CD4-positive, alpha-beta T cell treated with Interleukin-6 at 100 ng/mL for 8 hours (primary cell): Measurements from ENCODE around the gene EMC1.
"Not testable (repeated sequence)": the region's sequence is repeated elsewhere in the genome, so short reads cannot be mapped to it uniquely, and the experiment has no call there.

ENCODE experiments used
- DNase-seq: peaks from one replicate; pipeline ENCODE4 v3.0.0-alpha.2; 2020; ENCODE audit warnings: mixed read lengths, low spot score

Gene EMC1

DNA sequence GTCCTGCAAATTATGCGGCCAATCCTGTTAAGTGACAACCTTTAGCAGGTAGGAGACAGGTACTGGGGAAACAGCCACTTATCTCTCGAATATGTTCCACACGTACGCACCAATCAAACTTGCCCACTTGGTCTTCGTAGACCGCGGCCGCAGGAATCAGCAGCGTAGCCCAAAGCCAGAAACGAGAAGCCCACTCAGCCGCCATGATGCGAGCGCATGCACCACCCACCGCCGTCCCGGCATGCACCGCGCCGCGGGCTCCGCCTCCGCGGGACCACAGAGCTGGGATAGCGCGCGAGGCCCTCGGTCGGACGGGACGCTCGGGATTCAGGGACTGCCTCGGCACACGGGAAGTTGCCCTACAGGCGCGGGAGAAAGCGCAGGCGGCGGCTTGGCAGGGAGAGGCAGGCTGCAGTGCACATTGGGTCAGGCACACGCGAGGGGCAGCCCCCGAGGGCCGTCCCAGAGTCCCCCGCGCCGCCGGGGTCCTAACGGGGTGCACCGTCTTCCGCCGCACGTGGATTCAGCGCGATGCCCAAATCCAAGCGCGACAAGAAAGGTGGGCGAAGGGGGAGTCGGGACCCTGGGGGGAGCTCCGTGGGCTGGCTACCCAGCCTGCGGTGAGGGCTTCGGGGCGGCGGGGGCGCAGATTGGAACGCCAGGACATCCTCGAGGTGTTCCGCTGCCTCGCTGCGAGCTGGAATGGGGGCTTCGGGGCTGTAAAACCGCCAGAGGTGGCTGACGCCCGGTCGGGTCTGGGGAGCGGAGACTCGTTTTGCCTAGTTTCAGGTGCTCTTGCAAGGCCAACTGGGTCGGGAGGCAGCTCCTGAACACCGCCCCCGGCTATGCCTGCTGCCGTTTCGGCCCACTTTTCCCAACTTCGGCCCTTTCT lies at the start of gene EMC1, which contains the start of gene MRTO4:
TSS of gene EMC1 (minus strand) at position 220 of the 892 bp plus-strand sequence. CDS start at position 205, 15 bp downstream.
TSS of gene MRTO4 (plus strand) at position 501 of the 892 bp plus-strand sequence. CDS start at position 532, 31 bp downstream.
- DNase-seq: peak; percentile 80

DNA sequence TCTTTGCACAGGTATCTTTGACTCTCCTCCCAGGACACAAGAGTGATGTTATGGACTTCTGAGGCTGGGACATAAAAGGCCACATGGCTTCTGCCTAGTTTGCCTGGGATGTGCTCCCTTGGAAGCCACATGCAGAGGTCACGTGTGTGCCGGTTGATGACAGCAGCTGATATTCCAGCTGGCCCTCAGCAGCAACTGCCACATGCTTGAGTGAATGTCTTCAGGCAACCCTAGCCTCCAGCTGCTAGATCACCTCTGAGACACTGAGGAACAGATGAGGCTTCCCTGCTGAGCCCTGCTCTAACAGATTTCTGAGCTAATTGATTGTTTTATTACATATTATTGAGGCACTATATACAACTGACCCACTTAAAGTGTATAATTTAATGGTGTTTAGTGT lies 48.9 kb upstream of the EMC1 start:
- no peak for DNase-seq

DNA sequence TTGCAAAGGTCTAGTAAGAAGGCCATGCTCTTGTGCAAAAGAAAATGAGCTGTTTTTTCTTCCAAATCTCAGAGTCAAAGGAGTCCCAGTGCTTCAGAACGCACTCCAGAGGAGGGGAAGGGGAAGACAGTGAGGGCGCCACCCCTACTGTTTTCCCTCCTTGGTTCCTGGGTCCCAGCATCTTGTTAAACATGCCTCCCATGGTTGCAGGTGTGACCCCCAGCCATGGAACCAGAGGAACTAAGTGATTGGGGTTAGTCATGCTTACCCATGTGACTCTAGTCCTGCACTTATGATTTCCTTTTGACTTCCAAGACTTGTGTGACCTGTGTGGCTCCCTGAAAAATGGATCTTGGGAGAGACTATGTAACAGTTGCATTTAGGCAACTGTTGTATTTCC lies 43.3 kb upstream of the EMC1 start:
- DNase-seq: no peak

DNA sequence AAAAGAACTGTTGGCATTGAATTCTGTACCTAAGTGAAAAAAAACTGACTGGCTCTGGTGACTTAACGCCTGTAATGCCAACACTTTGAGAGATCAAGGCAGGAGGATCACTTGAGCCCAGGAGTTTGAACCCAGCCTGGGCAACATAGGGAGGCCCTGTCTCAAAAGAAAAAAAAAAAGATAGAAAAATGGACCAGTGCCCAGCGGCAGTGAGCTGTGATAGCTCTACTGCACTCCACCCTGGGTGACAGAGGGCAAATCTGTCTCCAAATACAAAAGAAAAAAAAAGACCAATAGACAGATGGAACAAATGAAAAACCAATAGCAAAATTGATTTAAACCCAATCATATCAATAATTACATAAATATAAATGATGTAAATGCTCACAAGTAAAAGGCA lies 37.9 kb upstream of the EMC1 start:
- DNase-seq: no peak

DNA sequence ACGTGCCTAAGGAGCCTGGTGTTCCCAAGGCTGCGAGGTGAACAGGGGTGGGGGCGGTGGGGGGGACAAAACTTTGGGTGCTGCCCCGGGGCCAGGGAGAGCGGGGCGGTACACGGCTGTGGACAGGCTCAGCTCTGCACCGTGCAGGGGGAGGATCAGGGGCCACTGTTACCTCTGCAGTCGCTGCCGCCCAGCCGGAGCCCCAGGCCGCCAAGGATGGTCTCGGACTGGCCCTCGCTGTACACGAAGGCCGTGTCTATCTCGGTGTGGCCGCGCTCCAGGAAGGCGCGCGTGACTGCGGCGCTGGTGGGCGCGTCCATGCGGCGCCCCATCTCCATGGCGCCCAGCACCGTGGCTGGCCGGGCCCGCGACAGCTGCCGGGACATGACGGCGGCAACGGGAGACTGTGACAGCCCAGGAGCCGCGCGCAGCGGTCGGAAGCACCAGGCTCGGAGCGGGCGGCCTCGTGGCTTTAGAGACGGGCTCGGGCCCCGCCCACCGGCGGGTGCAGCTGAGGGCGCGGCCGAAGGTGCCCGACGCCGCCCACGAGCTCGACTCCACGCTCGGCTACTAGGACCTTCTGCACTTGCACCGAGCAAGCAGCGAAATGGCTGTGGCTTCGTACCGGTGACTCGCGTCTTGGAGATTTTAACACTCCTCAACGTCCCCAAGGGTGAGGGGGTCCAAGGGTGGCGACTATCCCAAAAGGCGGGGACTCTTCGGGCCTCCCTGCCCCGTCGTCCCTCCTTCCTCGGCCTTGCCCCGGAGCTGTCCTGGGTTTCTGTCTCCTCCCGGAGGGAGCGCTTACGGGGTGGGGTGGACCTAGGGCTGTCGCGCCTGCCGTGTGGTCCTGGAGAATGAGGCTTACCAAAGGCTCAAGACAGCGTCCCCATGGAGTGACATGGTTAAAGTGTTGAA lies 37.3 kb upstream of the EMC1 start, which contains the start of gene AKR7A3:
TSS of gene AKR7A3 (minus strand) at position 447 of the 918 bp plus-strand sequence. CDS start at position 386, 61 bp downstream.
- peak; percentile 48 for DNase-seq

DNA sequence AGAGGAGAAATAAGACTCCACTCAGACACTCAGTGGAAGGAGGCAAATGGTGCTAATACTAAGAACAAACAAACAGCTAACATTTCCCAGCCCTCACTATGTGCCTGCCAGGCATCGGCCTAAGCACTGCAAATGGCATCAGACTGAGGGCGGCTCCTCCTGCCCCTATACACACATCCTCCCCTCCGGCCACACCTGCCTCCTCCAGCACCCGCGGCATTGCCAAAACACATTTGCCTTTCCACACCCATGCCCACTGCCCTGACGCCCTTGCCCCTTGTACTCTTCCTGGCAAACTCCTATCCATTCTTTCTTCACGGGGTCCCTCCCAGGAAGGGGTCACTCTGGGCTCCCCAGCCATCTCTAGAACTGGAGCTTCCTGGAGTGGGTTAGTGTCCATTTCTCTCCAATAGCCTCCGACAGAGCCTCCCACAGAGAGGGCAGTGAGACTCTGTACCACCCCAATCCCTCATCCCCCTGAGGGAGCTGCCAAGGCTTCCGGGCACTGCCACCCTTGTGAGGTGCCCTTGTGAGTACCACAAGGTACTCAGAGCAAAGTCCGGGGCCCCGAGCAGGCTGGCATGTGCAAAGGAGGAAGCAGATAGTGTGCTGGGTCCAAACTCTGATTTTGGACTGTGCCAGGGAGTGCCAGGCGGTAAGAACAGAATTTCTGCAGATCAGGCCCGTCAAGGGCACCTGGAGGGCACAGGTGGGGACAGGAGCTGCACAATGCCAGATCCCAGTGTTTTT lies 36.3 kb upstream of the EMC1 start:
- DNase-seq: no peak

DNA sequence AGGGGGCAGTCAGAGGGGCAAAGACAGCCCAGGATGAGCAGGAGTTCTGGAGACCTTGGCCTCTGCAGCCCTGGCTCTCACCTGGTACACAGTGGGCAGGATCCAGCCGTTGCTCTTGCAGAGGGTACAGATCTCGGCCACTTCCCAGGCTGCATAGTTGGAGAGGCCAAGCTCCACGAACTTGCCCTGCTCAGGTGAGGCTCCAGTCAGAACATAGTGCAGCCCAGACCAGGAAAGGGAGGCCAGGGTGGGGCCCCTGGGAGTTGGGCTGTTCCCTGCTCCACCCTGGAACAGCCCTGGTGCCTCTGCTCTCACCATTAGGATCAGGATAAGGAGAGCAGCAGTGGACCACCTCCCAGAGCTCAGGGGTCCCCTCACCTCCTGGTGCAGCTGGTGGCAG lies 34.5 kb upstream of the EMC1 start:
- DNase-seq: not testable (repeated sequence)

DNA sequence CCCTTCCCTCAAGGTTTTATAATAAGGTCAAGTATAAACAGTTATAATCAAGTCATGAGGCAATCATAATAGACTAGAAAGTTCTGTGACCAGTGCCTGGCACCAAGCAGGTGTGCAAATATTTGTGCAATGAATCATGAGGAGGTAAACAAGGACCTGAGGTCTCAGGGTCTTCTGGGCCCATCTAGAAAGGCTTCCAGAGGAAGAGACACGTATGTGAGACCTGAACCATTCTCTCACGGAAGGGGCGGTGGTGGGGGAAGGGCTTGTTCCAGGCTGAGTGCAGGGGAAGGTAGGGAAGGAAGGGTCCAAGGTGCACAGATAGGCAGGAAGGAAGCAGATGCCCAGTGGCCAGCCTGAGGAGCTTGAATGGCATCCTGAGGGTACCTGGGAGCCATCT lies 34.0 kb upstream of the EMC1 start:
- DNase-seq: not testable (repeated sequence)

DNA sequence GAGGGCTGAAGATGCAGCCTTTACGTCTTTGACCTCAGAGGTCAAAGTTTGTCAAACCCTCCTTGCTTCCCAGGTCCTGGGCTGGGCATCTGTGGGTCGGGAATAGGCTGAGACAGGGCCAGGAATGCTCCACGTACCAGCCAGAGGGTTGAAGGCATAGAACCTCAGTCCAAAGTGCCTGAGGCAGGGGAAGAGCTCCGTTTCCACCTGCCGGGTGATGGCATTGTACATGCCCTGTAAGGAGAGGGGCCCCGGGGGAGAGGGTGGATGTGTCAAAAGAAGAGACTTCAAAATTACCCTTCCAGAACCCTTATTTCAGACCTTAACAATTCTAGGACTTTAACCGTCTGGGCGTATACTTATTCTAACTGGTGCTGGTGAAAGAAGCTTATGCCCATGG lies 33.6 kb upstream of the EMC1 start:
- no peak for DNase-seq

DNA sequence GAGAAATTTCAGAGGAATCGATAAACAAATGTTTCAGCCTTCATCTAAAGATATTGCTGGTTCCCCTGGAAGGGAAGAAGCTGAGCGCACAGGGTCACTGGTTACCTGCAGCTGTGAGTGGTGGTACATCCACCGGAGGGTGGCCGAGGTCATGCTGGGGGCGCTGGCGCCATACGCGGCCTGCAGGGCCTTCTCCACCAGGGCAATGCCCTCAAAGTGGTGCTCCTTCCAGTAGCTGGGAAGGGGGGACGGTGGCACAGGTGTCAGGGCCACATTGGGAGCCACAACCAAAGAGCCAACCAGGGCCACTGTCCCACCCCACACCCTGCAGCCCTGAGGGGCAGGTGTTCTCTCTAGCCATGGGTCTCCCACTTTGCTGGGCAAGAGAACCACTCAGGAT lies 32.6 kb upstream of the EMC1 start:
- no peak for DNase-seq

DNA sequence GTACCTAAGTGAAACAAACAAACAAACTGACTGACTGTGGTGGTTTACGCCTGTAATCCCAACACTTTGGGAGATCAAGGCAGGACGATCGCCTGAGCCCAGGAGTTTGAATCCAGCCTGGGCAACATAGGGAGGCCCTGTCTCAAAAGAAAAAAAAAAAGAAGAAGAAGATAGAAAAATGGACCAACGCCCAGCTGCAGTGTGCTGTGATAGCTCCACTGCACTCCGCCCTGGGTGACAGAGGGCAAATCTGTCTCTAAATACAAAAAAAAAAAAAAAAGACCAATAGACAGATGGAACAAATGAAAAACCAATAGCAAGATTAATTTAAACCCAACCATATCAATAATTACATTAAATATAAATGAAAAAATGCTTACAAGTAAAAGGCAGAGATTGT lies 23.3 kb upstream of the EMC1 start:
- DNase-seq: no peak

DNA sequence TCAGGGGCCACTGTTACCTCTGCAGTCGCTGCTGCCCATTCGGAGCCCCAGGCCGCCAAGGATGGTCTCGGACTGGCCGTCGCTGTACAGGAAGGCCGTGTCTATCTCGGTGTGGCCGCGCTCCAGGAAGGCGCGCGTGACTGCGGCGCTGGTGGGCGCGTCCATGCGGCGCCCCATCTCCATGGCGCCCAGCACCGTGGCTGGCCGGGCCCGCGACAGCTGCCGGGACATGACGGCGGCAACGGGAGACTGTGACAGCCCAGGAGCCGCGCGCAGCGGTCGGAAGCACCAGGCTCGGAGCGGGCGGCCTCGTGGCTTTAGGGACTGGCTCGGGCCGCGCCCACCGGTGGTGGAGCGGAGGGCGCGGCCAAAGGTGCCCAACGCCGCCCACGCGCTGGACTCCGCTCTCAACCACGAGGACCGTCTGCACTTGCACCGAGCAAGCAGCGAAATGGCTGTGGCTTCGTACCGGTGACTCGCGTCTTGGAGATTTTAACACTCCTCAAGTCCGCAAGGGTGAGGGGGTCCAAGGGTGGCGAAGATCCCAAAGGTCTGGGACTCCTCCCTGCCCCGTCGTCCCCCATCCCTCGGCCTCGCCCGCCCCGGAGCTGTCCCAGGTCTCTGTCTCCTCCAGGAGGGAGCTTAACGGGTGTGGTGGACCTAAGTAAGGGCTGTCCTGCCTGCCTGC lies 22.7 kb upstream of the EMC1 start:
- DNase-seq: not testable (repeated sequence)

DNA sequence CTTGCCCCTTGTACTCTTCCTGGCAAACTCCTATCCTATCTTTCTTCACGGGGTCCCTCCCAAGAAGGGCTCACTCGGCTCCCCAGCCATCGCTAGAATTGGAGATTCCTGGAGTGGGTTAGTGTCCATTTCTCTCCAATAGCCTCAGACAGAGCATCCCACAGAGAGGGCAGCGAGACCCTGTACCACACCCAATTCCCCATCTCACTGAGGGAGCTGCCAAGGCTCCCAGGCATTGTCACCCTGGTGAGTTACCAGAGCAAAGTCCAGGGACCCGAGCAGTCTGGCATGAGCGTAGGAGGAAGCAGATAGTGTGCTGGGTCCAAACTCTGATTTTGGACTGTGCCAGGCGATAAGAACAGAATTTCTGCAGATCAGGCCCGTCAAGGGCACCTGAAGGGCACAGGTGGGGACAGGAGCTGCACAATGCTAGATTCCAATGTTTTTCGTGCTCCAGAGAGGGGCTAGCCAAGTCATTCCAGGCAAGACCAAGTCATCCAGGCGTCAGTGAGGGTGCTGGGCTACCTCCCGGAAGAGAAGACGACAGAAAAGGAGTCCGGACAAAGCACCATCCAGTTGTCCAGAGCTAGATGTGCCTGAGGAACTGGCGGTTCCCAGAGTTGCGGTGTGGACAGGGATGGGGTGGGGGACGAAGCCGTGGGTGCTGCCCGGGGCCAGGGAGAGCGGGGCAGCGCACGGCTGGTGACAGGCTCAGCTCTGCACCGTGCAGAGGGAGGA lies 22.0 kb upstream of the EMC1 start:
- no peak for DNase-seq

DNA sequence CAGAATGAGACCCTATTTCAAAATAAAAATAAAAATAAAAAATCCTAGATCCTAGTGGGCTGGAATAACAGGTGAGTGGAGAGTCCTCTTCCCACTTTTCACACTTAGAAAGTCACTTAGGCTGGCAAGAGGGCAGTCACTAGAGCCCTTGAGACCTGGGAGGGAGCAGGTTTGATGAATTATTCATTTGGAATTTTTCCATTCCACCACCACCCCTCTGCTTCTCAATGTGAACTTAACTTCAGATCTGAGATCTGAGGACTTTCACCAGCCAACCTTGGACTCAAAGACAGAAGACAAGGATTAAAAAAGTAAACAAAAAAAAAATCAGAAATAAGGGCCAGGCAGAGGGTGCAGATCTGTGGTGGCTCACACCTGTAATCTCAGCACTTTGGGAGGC lies 20.7 kb upstream of the EMC1 start:
- no peak for DNase-seq

DNA sequence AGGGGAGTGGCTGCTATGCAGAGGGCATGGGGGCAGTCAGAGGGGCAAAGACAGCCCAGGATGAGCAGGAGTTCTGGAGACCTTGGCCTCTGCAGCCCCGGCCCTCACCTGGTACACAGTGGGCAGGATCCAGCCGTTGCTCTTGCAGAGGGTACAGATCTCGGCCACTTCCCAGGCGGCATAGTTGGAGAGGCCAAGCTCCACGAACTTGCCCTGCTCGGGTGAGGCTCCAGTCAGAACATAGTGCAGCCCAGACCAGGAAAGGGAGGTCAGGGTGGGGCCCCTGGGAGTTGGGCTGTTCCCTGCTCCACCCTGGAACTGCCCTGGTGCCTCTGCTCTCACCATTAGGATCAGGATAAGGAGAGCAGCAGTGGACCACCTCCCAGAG lies 19.0 kb upstream of the EMC1 start:
- DNase-seq: not testable (repeated sequence)

DNA sequence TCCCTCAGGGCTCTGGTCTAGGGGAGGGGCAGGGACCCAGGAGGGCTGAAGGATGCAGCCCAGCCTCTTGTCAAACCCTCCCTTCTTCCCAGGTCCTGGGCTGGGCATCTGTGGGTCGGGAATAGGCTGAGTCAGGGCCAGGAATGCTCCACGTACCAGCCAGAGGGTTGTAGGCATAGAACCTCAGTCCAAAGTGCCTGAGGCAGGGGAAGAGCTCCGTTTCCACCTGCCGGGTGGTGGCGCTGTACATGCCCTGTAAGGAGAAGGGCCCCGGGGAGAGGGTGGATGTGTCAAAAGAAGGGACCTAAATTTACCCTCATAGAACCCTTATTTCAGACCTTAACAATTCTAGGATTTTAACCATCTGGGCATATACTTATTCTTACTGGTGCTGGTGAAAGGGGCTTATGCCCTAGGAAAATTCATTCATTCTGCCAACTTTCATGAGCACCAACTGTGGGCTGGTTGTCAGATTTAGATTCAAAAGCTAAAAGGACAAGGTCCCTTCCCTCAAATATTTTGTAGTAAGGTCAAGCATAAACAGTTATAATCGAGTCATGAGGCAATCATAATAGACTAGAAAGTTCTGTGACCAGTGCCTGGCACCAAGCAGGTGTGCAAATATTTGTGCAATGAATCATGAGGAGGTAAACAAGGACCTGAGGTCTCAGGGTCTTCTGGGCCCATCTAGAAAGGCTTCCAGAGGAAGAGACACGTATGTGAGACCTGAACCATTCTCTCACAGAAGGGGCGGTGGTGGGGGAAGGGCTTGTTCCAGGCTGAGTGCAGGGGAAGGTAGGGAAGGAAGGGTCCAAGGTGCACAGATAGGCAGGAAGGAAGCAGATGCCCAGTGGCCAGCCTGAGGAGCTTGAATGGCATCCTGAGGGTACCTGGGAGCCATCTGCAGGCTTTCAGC lies 18.4 kb upstream of the EMC1 start:
- not testable (repeated sequence) for DNase-seq

DNA sequence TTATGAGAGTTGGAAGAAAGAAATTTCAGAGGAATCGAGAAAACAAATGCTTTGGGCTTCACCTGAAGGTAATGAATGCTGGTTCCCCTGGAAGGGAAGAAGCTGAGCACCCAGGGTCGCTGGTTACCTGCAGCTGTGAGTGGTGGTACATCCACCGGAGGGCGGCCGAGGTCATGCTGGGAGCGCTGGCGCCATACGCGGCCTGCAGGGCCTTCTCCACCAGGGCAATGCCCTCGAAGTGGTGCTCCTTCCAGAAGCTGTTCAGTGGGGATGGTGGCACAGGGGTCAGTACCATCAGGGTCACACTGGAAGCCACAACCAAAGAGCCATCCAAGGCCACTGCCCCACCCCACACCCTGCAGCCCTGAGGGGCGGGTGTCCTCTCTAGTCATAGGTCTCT lies 17.1 kb upstream of the EMC1 start:
- no peak for DNase-seq

DNA sequence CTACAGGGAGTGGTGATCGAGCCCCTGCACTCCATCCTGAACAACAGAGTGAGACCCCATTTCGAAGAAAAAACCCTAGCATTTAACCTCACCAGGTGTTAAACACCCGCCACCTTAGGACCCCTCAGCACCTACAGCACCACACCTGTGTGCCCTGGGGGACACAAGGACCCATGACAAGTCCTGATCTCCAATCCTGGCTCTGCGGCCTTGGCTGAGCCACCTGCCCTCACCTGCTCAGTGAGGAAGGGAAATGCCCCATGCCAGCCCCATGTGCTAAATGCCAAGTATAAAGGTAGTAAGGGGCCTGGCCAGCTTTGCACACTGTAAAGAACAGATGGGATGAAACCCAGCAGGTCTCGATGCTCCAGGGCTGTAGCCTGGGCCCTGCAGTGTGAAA lies 11.4 kb upstream of the EMC1 start:
- DNase-seq: no peak

DNA sequence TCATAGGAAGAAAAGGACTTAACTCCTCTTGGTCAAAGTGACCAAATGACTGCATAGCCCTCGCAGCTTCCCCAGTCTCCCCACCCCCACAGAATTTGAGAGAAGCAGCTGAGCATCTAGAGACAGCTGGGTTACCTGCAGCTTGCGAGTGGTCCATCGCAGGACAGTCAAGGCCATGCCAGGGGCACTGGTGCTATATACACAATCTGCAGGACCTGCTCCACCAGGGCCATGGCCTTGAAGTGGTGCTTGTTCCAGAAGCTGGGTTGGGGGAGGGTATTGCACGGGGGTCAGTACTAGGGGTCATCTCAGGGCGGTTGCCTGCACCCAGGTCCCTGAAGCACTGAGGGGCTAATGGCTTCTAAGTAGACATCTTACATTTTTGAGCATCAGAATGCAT lies 10.7 kb upstream of the EMC1 start:
- DNase-seq: no peak
